ENCODE results near the gene LYVE1. TPM values are rescaled to one million over a fixed set of nuclear protein-coding genes. Genes with fewer than 3 reads are reported as not detected.

LYVE1 gene
- total and polyA plus RNA-seq, 2 of the 13 experiments (the other 11 are each of a cell fraction or from before 2014, with no cell fraction given) = 1.2 to 1.4 TPM

GRCh38 chr11:10540915-10541560 lies 27.4 kb downstream of the LYVE1 start, which contains the start of gene RNF141 (continued):
- TF ChIP-seq THAP11 (CRISPR knock-in tag; IDR thresholded peaks at IDR 0.05) (peak; percentile 88), MAX (IDR thresholded peaks at IDR 0.05) (peak; percentile 54; the same call in 1 of the 2 replicates), ZZZ3 (CRISPR knock-in tag; IDR thresholded peaks at IDR 0.05; ENCODE audit: borderline replicate concordance) (no peak), ZNF766 (CRISPR knock-in tag; IDR thresholded peaks at IDR 0.05; ENCODE audit: borderline replicate concordance) (0 out of 2 replicates have a peak, but pooled peaks have one; percentile 42), E2F5 (CRISPR knock-in tag; conservative IDR thresholded peaks at IDR 0.05) (peak; percentile 26; the same call in 1 of the 2 replicates), MXD3 (CRISPR knock-in tag; IDR thresholded peaks at IDR 0.05) (peak; percentile 84), NCOR1 (IDR thresholded peaks at IDR 0.05; ENCODE audit: borderline replicate concordance, low read length) (no peak), SRY (CRISPR knock-in tag; IDR thresholded peaks at IDR 0.05) (peak; percentile 90; the same call in 1 of the 2 replicates), REPIN1 (CRISPR knock-in tag; IDR thresholded peaks at IDR 0.05; ENCODE audit: borderline replicate concordance, low read depth) (peak; percentile 90; the same call in 1 of the 2 replicates), FOSL2 (CRISPR knock-in tag; IDR thresholded peaks at IDR 0.05) (peak; percentile 57), TRIM22 (IDR thresholded peaks at IDR 0.05) (no peak), HIVEP1 (CRISPR knock-in tag; IDR thresholded peaks at IDR 0.05) (no peak), ZNF816 (CRISPR knock-in tag; IDR thresholded peaks at IDR 0.05; ENCODE audit: borderline replicate concordance) (no peak), ZNF101 (CRISPR knock-in tag; IDR thresholded peaks at IDR 0.05; ENCODE audit: borderline replicate concordance, low read depth) (no peak), ZNF558 (CRISPR knock-in tag; IDR thresholded peaks at IDR 0.05; ENCODE audit: borderline replicate concordance) (peak; percentile 70; the same call in 1 of the 2 replicates), SSRP1 (CRISPR knock-in tag; IDR thresholded peaks at IDR 0.05) (no peak), PPARG (CRISPR knock-in tag; conservative IDR thresholded peaks at IDR 0.05) (peak; percentile 31; the same call in 1 of the 2 replicates), ZNF574 (CRISPR knock-in tag; IDR thresholded peaks at IDR 0.05) (peak; percentile 92), ZC3H13 (CRISPR knock-in tag; IDR thresholded peaks at IDR 0.05) (no peak), ZNF773 (CRISPR knock-in tag; IDR thresholded peaks at IDR 0.05; ENCODE audit: borderline replicate concordance) (no peak), ESRRA (CRISPR knock-in tag; IDR thresholded peaks at IDR 0.05; ENCODE audit: low read depth) (0 out of 2 replicates have a peak, but pooled peaks have one; percentile 46), SNAPC2 (CRISPR knock-in tag; IDR thresholded peaks at IDR 0.05) (no peak), SNAI1 (CRISPR knock-in tag; IDR thresholded peaks at IDR 0.05; ENCODE audit: borderline replicate concordance) (no peak), ZNF777 (CRISPR knock-in tag; IDR thresholded peaks at IDR 0.05) (peak; percentile 45)

Data from HepG2 (cell line).